ENCODE results near the gene TRIM46.

DNA sequence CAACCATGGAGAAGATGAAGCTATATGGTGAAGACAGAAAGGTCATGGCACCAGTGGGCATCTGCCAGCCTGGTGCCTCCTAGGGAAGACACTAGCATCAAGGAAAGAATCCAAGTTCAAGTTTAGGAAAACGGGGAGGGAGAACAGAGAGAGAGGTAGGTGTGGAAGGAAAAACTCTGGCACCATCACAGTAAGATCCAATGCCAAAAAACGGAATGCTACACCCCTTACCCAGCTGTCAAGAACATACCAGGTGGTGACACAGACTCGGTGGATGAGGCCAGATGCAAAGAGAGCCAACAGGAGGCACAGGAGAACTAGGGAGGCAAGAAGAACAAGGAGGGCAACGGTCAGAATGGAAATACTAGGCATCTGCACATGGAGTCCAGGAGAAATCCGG lies 4.1 kb upstream of the TRIM46 start:
- TF ChIP-seq EZH2phosphoT487 (IDR thresholded peaks at IDR 0.05; ENCODE audit: insufficient read depth, low read depth) (no peak), EZH2 (IDR thresholded peaks at IDR 0.05; ENCODE audit: insufficient read depth, poor library complexity, severe bottlenecking) (no peak)

All from GM23248 (cell line).